ENCODE measurements around the gene PRM1. TPM values are rescaled to one million over a fixed set of nuclear protein-coding genes. Genes with fewer than 3 reads are reported as not detected.

PRM1 gene
- total and polyA plus RNA-seq, 2 of the 4 experiments (the other 2 are of a cell fraction), result not detected

GRCh38 chr16:11306381-11306780, 25.3 kb upstream of the PRM1 start:
- Histone ChIP-seq H3K36me3 (ENCODE audit: control insufficient read depth, insufficient read depth, low read length) (no peaks in the 10 kb centered on the region), H2BK20ac (ENCODE audit: low read depth, low read length) (no peak overlapping the region), H3K27ac (ENCODE audit: insufficient read depth, low read length) (no peak overlapping the region), H3K14ac (replicated peaks; ENCODE audit: low read depth, low read length) (no peak overlapping the region), H2AFZ (replicated peaks; ENCODE audit: low read length, poor library complexity) (no peak overlapping the region), H3K4me3 (ENCODE audit: insufficient read depth, low read depth, low read length) (no peak overlapping the region), H4K20me1 (ENCODE audit: insufficient read depth, low read length) (no peaks in the 10 kb centered on the region), H3K9me1 (ENCODE audit: insufficient read depth, low read length) (0 out of 2 replicates have a peak, but pooled peaks cover 5% of the 10 kb centered on the region), H4K5ac (ENCODE audit: low read depth, low read length) (no peak overlapping the region), H2BK15ac (ENCODE audit: low read depth, low read length) (no peak overlapping the region), H4K8ac (ENCODE audit: low read depth in 2 of 2, low read length in 2 of 2) (no peak overlapping the region), H2AK9ac (replicated peaks; ENCODE audit: low read depth, low read length, poor library complexity) (no peak overlapping the region), H3K9me3 (ENCODE audit: control insufficient read depth, insufficient read depth, low read length) (no peaks in the 10 kb centered on the region), H3K9ac (ENCODE audit: low read depth, low read length) (no peak overlapping the region), H3K79me1 (ENCODE audit: low read depth in 1 of 2, low read length in 2 of 2) (no peaks in the 10 kb centered on the region), H3K18ac (ENCODE audit: low read depth, low read length) (no peak overlapping the region), H2BK5ac (ENCODE audit: low read depth, low read length, poor library complexity, severe bottlenecking) (no peak overlapping the region), H3K4me1 (ENCODE audit: control insufficient read depth, insufficient read depth, low read length) (peaks cover 2% of the 10 kb centered on the region; the same call in 1 of the 2 replicates), H3K4ac (ENCODE audit: low read depth, low read length) (no peak overlapping the region), H3K56ac (ENCODE audit: extremely low read depth, insufficient read depth, low read length) (no peak overlapping the region), H4K91ac (ENCODE audit: insufficient read depth, low read depth, low read length) (no peak overlapping the region), H3K23ac (ENCODE audit: low read depth, low read length) (no peak overlapping the region), H2BK120ac (ENCODE audit: low read depth, low read length) (no peak overlapping the region), H2AK5ac (ENCODE audit: low read depth, low read length) (no peak overlapping the region), H3K27me3 (ENCODE audit: control insufficient read depth, insufficient read depth, low read length) (no peaks in the 10 kb centered on the region), H3K4me2 (ENCODE audit: low read depth, low read length) (no peak overlapping the region)
- TF ChIP-seq CEBPB (IDR thresholded peaks at IDR 0.05; ENCODE audit: low read depth, low read length) (no peak), SMC3 (IDR thresholded peaks at IDR 0.05; ENCODE audit: low read depth, low read length) (no peak)
- in situ Hi-C loops (cut with MboI; ENCODE audit: low sequenced_read_pairs), result loop anchor here (5.0 kb wide), 1 partner anchor 44 kb away; no protein-coding TSS in a partner anchor
- POLR2A ChIA-PET (ENCODE audit: unreplicated experiment), result no interaction called here
- CTCF ChIA-PET, result no interaction called here
- 80% methylated on average over 1 of the region's 8 CpGs; no CpG with 5 or more reads in 1 of the 2 experiments for WGBS, 2 experiments (ENCODE audit: extremely low coverage in 2 of 2, insufficient read length in 1 of 2)
- dilution Hi-C loops (cut with HindIII; ENCODE audit: low sequenced_read_pairs, unreplicated experiment), result no loop called here
- BruUV-seq (replicated peaks), result no TSS peak
- no peak for DNase-seq
- intact Hi-C loops (cut with micrococcal nuclease), result no loop called here
- no peak for ATAC-seq (ENCODE audit: low read depth)
